Neural cell (in vitro differentiated cells): ENCODE measurements around the gene MYOCOS. TPM values are rescaled to one million over a fixed set of nuclear protein-coding genes. Genes with fewer than 3 reads are reported as not detected.

ENCODE experiments used
- H2AFZ ChIP-seq: fragments of 200-600, 300-800 bp; sonication (generic), shearing (Covaris generic); 2 replicates; pipeline ENCODE4 v1.6.0; 2014; ENCODE audit warnings: low read depth, mild to moderate bottlenecking, antibody characterized with exemption, low read length, moderate library complexity
- H3F3A ChIP-seq: fragments of 200-600 bp; shearing (Covaris generic); 2 replicates; pipeline ENCODE4 v1.6.1; 2016; ENCODE audit warnings: mild to moderate bottlenecking, moderate library complexity, mixed read lengths, antibody characterized with exemption, low read length; ENCODE audit not compliant: insufficient read depth, poor library complexity, severe bottlenecking
- H3K27ac ChIP-seq: fragments of 200-600, 300-800 bp; sonication (generic), shearing (Covaris generic); 2 replicates; pipeline ENCODE4 v1.5.1; 2014; ENCODE audit warnings: mild to moderate bottlenecking, low read length, moderate library complexity
- H3K27me3 ChIP-seq: fragments of 300-800, 200-600 bp; sonication (generic), shearing (Covaris generic); 2 replicates; pipeline ENCODE4 v1.6.0; 2014; ENCODE audit warnings: mild to moderate bottlenecking, low read depth, low read length, moderate library complexity; ENCODE audit not compliant: insufficient read depth
- H3K36me3 ChIP-seq: fragments of 300-800, 200-600 bp; sonication (generic), shearing (Covaris generic); 2 replicates; pipeline ENCODE4 v1.5.1; 2014; ENCODE audit warnings: mild to moderate bottlenecking, antibody characterized with exemption, low read length, moderate library complexity; ENCODE audit not compliant: insufficient read depth
- H3K4me2 ChIP-seq: fragments of 300-800, 200-600 bp; sonication (generic), shearing (Covaris generic); 2 replicates; pipeline ENCODE4 v1.6.0; 2014; ENCODE audit warnings: mild to moderate bottlenecking, low read length
- H3K4me3 ChIP-seq: fragments of 300-800, 200-600 bp; sonication (generic), shearing (Covaris generic); 2 replicates; pipeline ENCODE4 v1.5.1; 2014; ENCODE audit warnings: mild to moderate bottlenecking, low read length, moderate library complexity
- H3K79me2 ChIP-seq: fragments of 200-600 bp; shearing (Covaris generic); replicated peaks from 2 replicates; pipeline ENCODE4 v1.6.0; 2014; ENCODE audit warnings: mild to moderate bottlenecking, low read length, moderate library complexity; ENCODE audit not compliant: insufficient read depth
- H3K9ac ChIP-seq: fragments of 300-800, 200-600 bp; sonication (generic), shearing (Covaris generic); 2 replicates; pipeline ENCODE4 v1.6.1; 2016; ENCODE audit warnings: mild to moderate bottlenecking, low read length, mixed read lengths
- H3K9me2 ChIP-seq: fragments of 200-600 bp; shearing (Covaris generic); 2 replicates; pipeline ENCODE4 v1.6.1; 2016; ENCODE audit warnings: mild to moderate bottlenecking, low read length, mixed read lengths; ENCODE audit not compliant: insufficient read depth
- H3K9me3 ChIP-seq: fragments of 200-600, 300-800 bp; sonication (generic), shearing (Covaris generic); 2 replicates; pipeline ENCODE4 v1.6.1; 2016; ENCODE audit warnings: mild to moderate bottlenecking, mixed run types, low read length, moderate library complexity, mixed read lengths
- H4K20me1 ChIP-seq: fragments of 200-600 bp; shearing (Covaris generic); 2 replicates; pipeline ENCODE4 v1.6.1; 2016; ENCODE audit warnings: mild to moderate bottlenecking, mixed run types; ENCODE audit not compliant: insufficient read depth
- CTCF ChIP-seq: fragments of 450-650 bp; IDR thresholded peaks from 2 replicates; pipeline ENCODE4 v1.5.1; 2014; ENCODE audit warnings: antibody characterized with exemption, mild to moderate bottlenecking, moderate library complexity; ENCODE audit not compliant: poor library complexity, severe bottlenecking
- EP300 ChIP-seq: fragments of 450-650 bp; conservative IDR thresholded peaks from 2 replicates; pipeline ENCODE4 v1.6.1; 2014; ENCODE audit warnings: antibody characterized with exemption, mild to moderate bottlenecking, moderate library complexity; ENCODE audit not compliant: poor library complexity, severe bottlenecking
- EZH2 ChIP-seq: fragments of 200-600, 300-800 bp; shearing (Covaris generic), sonication (generic); IDR thresholded peaks from 2 replicates; pipeline ENCODE4 v1.6.1; 2014; ENCODE audit warnings: antibody characterized with exemption, low read length, borderline replicate concordance, mild to moderate bottlenecking; ENCODE audit not compliant: insufficient read depth, poor library complexity, severe bottlenecking
- MXI1 ChIP-seq: fragments of 450-650 bp; conservative IDR thresholded peaks from 2 replicates; pipeline ENCODE4 v1.6.1; 2014; ENCODE audit warnings: antibody characterized with exemption, mild to moderate bottlenecking; ENCODE audit not compliant: poor library complexity, severe bottlenecking
- POLR2AphosphoS5 ChIP-seq: IDR thresholded peaks from 2 replicates; pipeline ENCODE4 v1.6.1; 2012
- RAD21 ChIP-seq: fragments of 450-650 bp; conservative IDR thresholded peaks from 2 replicates; pipeline ENCODE4 v1.6.1; 2014; ENCODE audit warnings: antibody characterized with exemption, mild to moderate bottlenecking, moderate library complexity
- REST ChIP-seq: IDR thresholded peaks from 2 replicates; pipeline ENCODE4 v1.6.1; 2012; ENCODE audit warnings: borderline replicate concordance
- SMC3 ChIP-seq: fragments of 450-650 bp; conservative IDR thresholded peaks from 2 replicates; pipeline ENCODE4 v1.6.1; 2014; ENCODE audit warnings: antibody characterized with exemption, mild to moderate bottlenecking, moderate library complexity; ENCODE audit not compliant: poor library complexity
- TAF1 ChIP-seq: IDR thresholded peaks from 2 replicates; pipeline ENCODE4 v1.6.1; 2012; ENCODE audit warnings: low read depth
- polyA plus RNA-seq: library from polyadenylated mRNA; depleted of rRNA; stranded (reverse); fragments of >200 nt; gene quantifications from 2 replicates; pipeline ENCODE4 v1.2.3, GENCODE V29; 2014

The MYOCOS gene
- polyA plus RNA-seq, 1 donor from 2014 or later, result not detected

GRCh38 chr1:171588230-171588629 lies 33.8 kb upstream of the MYOCOS start:
- Histone ChIP-seq H2AFZ (no peak overlapping the region), H3K79me2 (no peaks in the 10 kb centered on the region), H3K9me3 (no peaks in the 10 kb centered on the region), H3K36me3 (peaks cover 18% of the 10 kb centered on the region), H3K27me3 (no peaks in the 10 kb centered on the region), H3K4me2 (no peak overlapping the region), H3K9ac (no peak overlapping the region), H3K4me3 (no peak overlapping the region), H3K27ac (no peak overlapping the region), H3F3A (no peaks in the 10 kb centered on the region), H4K20me1 (no peaks in the 10 kb centered on the region), H3K9me2 (no peaks in the 10 kb centered on the region)
- TF ChIP-seq EP300, result no peak
- no peak for TF ChIP-seq EZH2
- no peak for TF ChIP-seq CTCF
- TF ChIP-seq REST, result no peak
- no peak for TF ChIP-seq RAD21
- no peak for TF ChIP-seq POLR2AphosphoS5
- no peak for TF ChIP-seq TAF1
- no peak for TF ChIP-seq MXI1
- no peak for TF ChIP-seq SMC3

DNA sequence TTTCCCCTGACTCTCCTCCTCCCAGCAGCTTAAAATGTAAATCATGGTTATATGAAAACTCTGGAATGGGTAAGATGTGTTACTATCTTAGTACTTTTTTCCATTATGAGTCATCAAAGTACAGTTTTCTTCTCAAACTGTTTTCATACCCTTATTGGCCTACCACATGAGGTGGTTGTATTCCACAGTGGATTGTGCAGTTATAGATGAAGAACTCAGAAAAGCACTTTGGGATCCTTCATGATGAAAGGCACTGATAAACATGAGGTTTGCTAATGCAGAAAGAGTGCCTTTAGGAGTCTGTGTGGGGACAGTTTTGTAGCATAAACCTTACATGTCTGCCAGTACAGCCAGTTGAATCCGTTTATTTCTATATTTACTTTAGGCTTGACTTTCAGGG lies 32.0 kb upstream of the MYOCOS start:
- no peak overlapping the region for H2AFZ ChIP-seq
- no peak overlapping the region for H3K4me3 ChIP-seq
- H3K79me2 ChIP-seq, result no peaks in the 10 kb centered on the region
- H3K9ac ChIP-seq, result no peak overlapping the region
- H3K9me2 ChIP-seq, result no peaks in the 10 kb centered on the region
- H3K27ac ChIP-seq, result no peak overlapping the region
- H4K20me1 ChIP-seq, result no peaks in the 10 kb centered on the region
- H3K9me3 ChIP-seq, result no peaks in the 10 kb centered on the region
- peaks cover 18% of the 10 kb centered on the region for H3K36me3 ChIP-seq
- no peaks in the 10 kb centered on the region for H3F3A ChIP-seq
- no peak for TF ChIP-seq MXI1
- no peak for TF ChIP-seq EZH2
- TF ChIP-seq SMC3, result no peak
- TF ChIP-seq CTCF, result no peak
- TF ChIP-seq TAF1, result no peak
- TF ChIP-seq POLR2AphosphoS5, result no peak
- no peak for TF ChIP-seq REST
- no peak for TF ChIP-seq EP300
- H3K4me2 ChIP-seq, result no peak overlapping the region
- no peaks in the 10 kb centered on the region for H3K27me3 ChIP-seq
